Measurements from ENCODE around the gene OTUB2.

The OTUB2 gene

DNA sequence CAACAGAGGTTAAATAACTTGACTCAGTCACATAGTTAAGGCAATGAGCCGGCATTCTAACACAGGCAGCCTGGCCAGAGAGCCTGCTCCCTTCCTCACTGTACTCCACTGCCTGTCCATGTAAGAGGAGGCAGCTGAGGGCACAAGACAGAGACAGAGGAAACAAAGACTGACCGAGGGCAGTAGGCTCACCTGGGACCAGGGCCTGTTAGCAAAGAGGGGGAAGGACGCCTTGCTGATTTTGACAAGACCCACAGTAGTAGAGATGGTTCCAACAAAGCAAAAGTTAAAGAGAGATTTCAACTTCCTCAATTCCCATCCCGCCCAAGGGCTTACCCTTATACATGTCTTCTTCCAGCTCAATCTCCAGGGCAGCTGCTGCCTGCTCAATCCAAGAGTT lies 26.5 kb downstream of the OTUB2 start:
- ChIA-PET POLR2A (interaction anchor here (1.3 kb wide), 1 partner anchor 28 kb away, joined by 4 read pairs; the partner anchor contains the start of genes DDX24 and IFI27L1), CTCF (interaction anchor here (0.7 to 4.7 kb wide), 8 partner anchors 9 to 113 kb away, joined by 3 to 36 read pairs (median 6); partner anchors contain the start of genes DDX24 and IFI27L1)
- TF ChIP-seq, protein P1, sequence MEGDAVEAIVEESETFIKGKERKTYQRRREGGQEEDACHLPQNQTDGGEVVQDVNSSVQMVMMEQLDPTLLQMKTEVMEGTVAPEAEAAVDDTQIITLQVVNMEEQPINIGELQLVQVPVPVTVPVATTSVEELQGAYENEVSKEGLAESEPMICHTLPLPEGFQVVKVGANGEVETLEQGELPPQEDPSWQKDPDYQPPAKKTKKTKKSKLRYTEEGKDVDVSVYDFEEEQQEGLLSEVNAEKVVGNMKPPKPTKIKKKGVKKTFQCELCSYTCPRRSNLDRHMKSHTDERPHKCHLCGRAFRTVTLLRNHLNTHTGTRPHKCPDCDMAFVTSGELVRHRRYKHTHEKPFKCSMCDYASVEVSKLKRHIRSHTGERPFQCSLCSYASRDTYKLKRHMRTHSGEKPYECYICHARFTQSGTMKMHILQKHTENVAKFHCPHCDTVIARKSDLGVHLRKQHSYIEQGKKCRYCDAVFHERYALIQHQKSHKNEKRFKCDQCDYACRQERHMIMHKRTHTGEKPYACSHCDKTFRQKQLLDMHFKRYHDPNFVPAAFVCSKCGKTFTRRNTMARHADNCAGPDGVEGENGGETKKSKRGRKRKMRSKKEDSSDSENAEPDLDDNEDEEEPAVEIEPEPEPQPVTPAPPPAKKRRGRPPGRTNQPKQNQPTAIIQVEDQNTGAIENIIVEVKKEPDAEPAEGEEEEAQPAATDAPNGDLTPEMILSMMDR (IDR thresholded peaks at IDR 0.05; ENCODE audit: control extremely low read depth, extremely low read depth, low read depth, missing control alignments): no peak
- DNase-seq (ENCODE audit: extremely low spot score): no peak

DNA sequence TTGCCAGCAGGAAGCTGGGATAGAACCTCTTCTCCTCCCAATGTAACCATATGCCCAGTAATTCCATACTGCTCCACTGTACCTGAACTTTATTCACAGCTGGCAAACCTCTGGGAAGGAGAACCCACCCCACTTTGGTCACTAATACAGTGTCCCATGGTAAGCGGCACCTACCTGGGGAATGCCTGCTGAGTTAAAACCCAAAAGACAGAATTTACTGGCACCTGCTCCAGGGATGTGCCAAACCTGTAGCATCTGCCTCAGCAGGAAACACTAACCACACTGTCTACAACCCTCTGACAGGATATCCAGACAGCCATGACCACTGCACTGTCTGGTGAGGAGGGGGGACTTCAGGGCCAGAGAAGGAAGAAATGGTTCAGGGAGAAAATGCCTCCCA lies 28.3 kb downstream of the OTUB2 start:
- ChIA-PET POLR2A (no interaction called here), CTCF (interaction anchor here (1.1 to 4.7 kb wide), 6 partner anchors 13 to 82 kb away, joined by 4 to 36 read pairs (median 5); no protein-coding TSS in a partner anchor)
- TF ChIP-seq, protein P1 (IDR thresholded peaks at IDR 0.05; ENCODE audit: control extremely low read depth, extremely low read depth, low read depth, missing control alignments): no peak

DNA sequence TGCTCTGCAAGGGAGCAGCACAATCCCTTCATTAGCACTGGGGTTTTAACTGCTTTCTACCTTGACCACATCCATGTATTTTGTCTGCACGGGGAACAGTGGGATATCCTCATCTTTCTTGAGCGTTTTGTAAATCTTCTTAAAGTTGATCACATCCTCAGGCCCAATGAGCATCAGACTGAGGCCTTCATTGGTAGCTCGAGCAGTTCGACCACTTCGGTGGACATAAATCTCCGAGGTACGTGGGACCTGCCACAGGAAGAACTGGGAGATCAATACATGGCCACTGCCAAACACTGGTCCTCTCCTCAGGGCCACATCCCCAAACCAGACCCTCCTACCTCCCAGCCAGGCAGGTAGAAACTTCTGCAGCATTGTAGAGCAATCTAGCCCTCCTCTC lies 28.8 kb downstream of the OTUB2 start:
- ChIA-PET POLR2A (no interaction called here), CTCF (interaction anchor here (1.3 to 4.7 kb wide), 2 partner anchors 18 to 26 kb away, joined by 4 to 36 read pairs; no protein-coding TSS in a partner anchor)
- TF ChIP-seq, protein P1 (IDR thresholded peaks at IDR 0.05; ENCODE audit: control extremely low read depth, extremely low read depth, low read depth, missing control alignments): no peak
- no peak for DNase-seq (ENCODE audit: extremely low spot score)

More for the DNA sequence above, 28.3 kb downstream of the OTUB2 start:
- DNase-seq (ENCODE audit: extremely low spot score): no peak

DNA sequence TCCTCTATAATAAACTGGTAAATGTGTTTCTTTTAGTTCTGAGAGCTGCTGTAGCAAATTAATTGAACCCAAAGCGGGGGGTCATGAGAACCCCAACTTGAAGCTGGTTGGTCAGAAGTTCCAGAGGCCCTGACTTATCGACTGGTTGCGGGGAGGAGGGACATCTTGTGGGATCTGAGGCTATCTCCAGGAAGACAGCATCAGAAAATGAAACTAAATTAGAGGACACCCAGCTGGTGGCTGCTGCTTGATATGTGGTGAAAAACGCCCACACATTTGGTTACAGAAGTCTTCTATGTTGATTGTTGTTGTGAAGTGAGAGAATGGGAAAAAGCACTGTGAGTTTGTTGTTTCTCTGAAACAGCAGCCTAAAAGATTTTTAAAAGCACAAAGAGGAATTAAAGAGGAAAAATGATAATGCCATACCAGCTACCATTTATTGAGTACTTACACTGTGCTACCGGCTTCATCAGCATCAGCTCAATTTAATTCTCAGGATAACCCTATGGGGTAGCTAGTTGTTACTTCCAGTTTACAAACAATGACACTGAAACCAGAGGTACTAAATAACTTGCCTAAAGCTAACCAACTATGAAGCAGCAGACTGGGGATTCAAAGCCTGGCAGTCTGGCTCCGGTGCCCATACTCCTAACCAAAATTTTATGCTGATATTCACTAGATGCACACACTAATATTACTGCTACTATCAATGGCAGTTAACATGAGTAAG lies 30.6 kb downstream of the OTUB2 start:
- no peak for DNase-seq (ENCODE audit: extremely low spot score)
- ChIA-PET CTCF (interaction anchor here (0.7 to 3.7 kb wide), 11 partner anchors 10 to 125 kb away, joined by 3 to 25 read pairs (median 4); no protein-coding TSS in a partner anchor), POLR2A (interaction anchor here (1.2 to 1.5 kb wide), 3 partner anchors 9 to 24 kb away, joined by 6 to 8 read pairs (median 8); partner anchors contain the start of genes DDX24 and IFI27L1)
- TF ChIP-seq, protein P1 (IDR thresholded peaks at IDR 0.05; ENCODE audit: control extremely low read depth, extremely low read depth, low read depth, missing control alignments): no peak

DNA sequence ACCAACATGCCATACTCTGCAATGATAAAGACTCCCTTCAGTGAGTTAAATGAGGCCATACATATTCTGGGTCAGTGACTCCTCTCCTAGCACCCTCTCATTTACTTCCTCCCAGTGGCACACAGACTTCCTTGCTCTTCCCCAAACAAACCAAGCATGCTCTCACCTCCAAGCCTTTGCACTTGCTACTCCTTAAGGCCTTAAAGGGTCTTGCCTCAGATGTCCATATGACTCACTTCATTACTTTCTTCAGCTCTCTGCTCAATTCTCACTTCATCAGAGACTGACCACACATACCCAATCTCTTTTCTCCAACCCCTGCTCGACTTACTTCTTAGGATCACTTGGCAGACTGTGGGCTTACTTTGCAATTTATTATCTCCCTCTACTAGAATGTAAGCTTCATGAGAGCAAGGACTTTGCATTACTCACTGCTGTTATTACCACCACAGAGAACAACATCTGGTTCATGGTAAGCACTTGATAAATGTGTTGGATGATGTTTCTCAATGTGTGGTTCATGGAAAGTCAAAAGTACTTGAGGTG lies 32.1 kb downstream of the OTUB2 start:
- TF ChIP-seq, protein P1 (IDR thresholded peaks at IDR 0.05; ENCODE audit: control extremely low read depth, extremely low read depth, low read depth, missing control alignments): no peak
- CTCF ChIA-PET: interaction anchor here (1.3 to 3.7 kb wide), 7 partner anchors 9 to 123 kb away, joined by 3 to 25 read pairs (median 8); no protein-coding TSS in a partner anchor
- POLR2A ChIA-PET: no interaction called here
- DNase-seq (ENCODE audit: extremely low spot score): no peak

DNA sequence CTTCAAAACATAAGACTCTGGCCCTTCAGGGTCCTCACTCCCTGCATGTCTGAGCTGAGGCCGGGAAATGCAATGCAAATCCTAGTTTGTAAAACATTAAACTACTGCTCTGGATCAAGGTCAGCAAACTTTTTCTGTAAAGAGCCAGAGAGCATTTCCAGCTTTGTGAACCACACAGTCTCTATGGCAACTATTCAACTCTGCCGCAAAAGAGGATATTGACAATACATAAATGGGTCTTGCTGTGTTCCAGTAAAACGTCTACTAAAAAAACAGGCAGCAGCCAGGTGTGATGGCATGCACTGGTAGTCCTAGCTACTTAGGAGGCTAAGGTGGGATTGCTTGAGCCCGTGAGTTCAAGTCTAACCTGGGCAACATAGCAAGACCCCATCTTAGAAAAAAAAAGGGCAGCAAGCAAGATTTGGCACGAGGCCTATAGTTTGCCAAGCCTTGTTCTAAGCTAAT lies 32.6 kb downstream of the OTUB2 start:
- POLR2A ChIA-PET: no interaction called here
- TF ChIP-seq, protein P1 (IDR thresholded peaks at IDR 0.05; ENCODE audit: control extremely low read depth, extremely low read depth, low read depth, missing control alignments): no peak
- CTCF ChIA-PET: interaction anchor here (1.3 to 3.7 kb wide), 5 partner anchors 22 to 78 kb away, joined by 3 to 25 read pairs (median 6); no protein-coding TSS in a partner anchor
- DNase-seq (ENCODE audit: extremely low spot score): no peak
